ENCODE data around the gene RFX5.

- no peak for TF ChIP-seq CTCF (IDR thresholded peaks at IDR 0.05; ENCODE audit: low read length)
- TF ChIP-seq EZH2 (optimal IDR thresholded peaks at IDR 0.05; ENCODE audit: low read depth, low read length) = no peak
- TF ChIP-seq EZH2phosphoT487 (IDR thresholded peaks at IDR 0.05; ENCODE audit: low read length) = no peak
Observed at GRCh38 chr1:151311011-151311410, 36.0 kb downstream of the RFX5 start.

Measured in MM.1S (cell line).